HG03571 (cell line): ENCODE data around the gene HS3ST4.

ENCODE experiments used
- ATAC-seq: cut with Tn5 transposase; IDR thresholded peaks from one replicate; pipeline ENCODE4 v1.9.1; 2021; ENCODE audit not compliant: unreplicated experiment

The HS3ST4 gene

DNA sequence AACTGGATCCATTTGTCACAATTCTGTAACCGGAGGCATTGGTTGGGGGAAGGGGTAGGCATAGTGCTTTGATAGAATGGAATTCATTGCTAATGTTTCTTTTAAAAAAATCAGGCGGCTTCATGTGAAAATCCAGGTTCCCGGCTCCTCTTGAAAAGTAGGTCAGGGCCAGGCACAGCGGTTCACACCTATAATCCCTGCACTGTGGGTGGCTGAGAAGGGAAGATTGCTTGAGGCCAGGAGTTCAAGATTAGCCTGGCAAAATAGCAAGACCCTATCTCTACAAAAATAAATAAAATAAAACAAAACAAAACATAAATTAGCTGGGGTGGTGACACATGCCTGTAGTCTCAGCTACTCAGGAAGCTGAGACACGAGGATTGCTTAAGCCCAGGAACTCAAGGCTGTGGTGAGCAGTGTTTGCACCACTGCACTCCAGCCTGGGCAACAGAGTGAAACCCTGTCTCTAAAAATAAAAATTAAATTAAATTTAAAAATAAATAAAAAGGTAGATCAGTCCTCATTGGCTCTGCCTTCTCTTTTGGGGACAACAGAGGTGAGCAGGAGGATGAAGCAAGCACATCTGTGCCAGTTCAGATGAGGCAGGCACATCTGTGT, 466.5 kb downstream of the HS3ST4 start:
- ATAC-seq, result no peak

DNA sequence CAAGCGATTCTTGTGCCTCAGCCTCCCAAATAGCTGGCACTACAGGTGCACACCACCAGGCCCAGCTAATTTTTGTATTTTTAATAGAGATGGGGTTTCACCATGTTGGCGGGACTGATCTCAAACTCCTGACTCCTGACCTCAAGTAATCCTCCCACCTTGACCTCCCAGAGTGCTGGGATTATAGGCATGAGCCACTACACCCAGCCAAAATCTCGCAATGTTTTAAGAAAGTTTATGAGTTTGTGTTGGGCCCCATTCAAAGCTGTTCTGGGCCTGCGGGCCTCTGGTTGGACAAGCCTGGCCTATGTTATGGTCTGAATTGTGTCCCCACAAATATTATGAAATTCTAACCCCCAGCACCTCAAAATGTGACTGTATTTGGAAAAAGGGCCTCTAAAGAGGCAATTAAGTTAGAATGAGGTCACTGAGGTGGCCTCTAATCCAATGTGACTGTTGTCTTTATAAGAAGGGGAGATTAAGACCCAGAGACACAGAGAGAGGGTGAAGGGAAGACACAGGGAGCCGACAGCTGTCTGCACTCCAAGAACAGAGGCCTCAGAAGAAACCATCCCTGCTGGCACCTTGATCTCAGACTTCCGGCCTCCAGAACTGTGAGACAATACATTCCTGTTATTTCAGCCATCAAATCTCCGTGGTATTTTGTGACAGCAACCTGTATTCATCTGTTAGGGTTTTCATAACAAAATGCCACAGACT, 469.9 kb downstream of the HS3ST4 start:
- ATAC-seq, result no peak

GRCh38 chr16:26169473-26169872, 477.7 kb downstream of the HS3ST4 start:
- ATAC-seq, result no peak

- ATAC-seq, result no peak
These were observed 484.2 kb downstream of the HS3ST4 start for GRCh38 chr16:26175944-26176343.

DNA sequence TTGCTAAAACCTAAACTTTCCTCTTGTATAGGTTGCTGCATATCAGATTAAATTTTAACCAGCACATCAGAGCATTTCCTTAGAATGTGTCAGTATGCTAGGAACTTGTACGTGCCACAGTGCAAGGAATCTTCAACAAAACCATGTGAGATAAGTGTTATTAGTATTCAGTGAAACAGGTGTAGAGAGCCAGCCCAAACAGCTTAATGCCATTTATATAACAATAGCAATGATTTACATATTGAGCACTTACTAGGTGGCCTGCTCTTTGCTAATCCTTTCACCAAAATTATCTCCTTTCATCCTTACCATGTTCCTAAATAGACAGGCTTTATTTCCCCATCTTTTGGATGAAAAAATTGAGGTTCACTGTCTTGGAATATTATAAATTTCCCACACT, 485.7 kb downstream of the HS3ST4 start:
- no peak for ATAC-seq

- ATAC-seq, result no peak
These were observed 486.5 kb downstream of the HS3ST4 start for GRCh38 chr16:26178298-26178697.

GRCh38 chr16:26186091-26186615, 494.4 kb downstream of the HS3ST4 start:
- ATAC-seq, result no peak
